Esophagus muscularis mucosa (tissue), 4 donors: ENCODE results near the gene IQCH. TPM values are rescaled to one million over a fixed set of nuclear protein-coding genes. Genes with fewer than 3 reads are reported as not detected.
"Not testable (repeated sequence)": the region's sequence is repeated elsewhere in the genome, so short reads cannot be mapped to it uniquely, and the experiment has no call there.

Experiments used
- DNase-seq: peaks from one replicate; pipeline ENCODE4 v3.0.0-alpha.2; 2017; ENCODE audit errors: extremely low spot score
- H3K27ac ChIP-seq, 4 donors: fragments of 200-600 bp; sonication (generic); replicated peaks in 1 of 4; 1 replicate in 3 of 4; 2 replicates in 1 of 4; pipeline ENCODE4 v1.5.1; 2016 to 2019; ENCODE audit warnings: mild to moderate bottlenecking in 1 of 4
- H3K27me3 ChIP-seq, 4 donors: fragments of 200-600 bp; sonication (generic); one replicate each; pipeline versions ENCODE4 v1.5.1 to v1.6.0; 2016 to 2019
- H3K36me3 ChIP-seq, 4 donors: fragments of 200-600 bp; sonication (generic); one replicate each; pipeline ENCODE4 v1.5.1; 2016 to 2019
- H3K4me1 ChIP-seq, 4 donors: fragments of 200-600 bp; sonication (generic); one replicate each; pipeline ENCODE4 v1.5.1; 2016 to 2019
- H3K4me3 ChIP-seq, 4 donors: fragments of 200-600 bp; sonication (generic); 1 replicate in 2 of 4; 2 replicates in 2 of 4; pipeline ENCODE4 v1.5.1; 2016 to 2019; ENCODE audit warnings: mild to moderate bottlenecking in 4 of 4, moderate library complexity in 1 of 4
- H3K9me3 ChIP-seq, 4 donors: fragments of 200-600 bp; sonication (generic); 1 replicate in 3 of 4; 2 replicates in 1 of 4; pipeline ENCODE4 v1.5.1; 2016 to 2019
- EP300 ChIP-seq: sonication (generic); formaldehyde crosslinking; IDR thresholded peaks from one replicate; pipeline ENCODE4 v1.6.1; 2017; ENCODE audit warnings: antibody characterized with exemption
- POLR2A ChIP-seq: fragments of 450-650 bp; IDR thresholded peaks from one replicate; pipeline ENCODE4 v1.6.1; 2017; ENCODE audit warnings: antibody characterized with exemption, moderate library complexity, mild to moderate bottlenecking, low read depth
- POLR2AphosphoS5 ChIP-seq, 2 donors: sonication (generic); formaldehyde crosslinking; IDR thresholded peaks; one replicate each; pipeline ENCODE4 v1.6.1; 2017; ENCODE audit warnings: antibody characterized with exemption in 2 of 2
- WGBS: methylation state at CpG from one replicate; pipeline ENCODE4 v1.1.5; 2018; 5-methylcytosine and 5-hydroxymethylcytosine counted together
- intact Hi-C: fragments of 100-400 bp; cut with DNase I; formaldehyde crosslinking; loops from one replicate; pipeline ENCODE4 v1.15.1; 2023
- total RNA-seq, 4 donors: library from RNA; depleted of rRNA; stranded (reverse); fragments of >200 nt; gene quantifications; one replicate each; pipeline versions ENCODE4 v1.1.0 to v1.2.1, GENCODE V29; 2016
- TF ChIP-seq, protein P1 (sequence below), 3 experiments: fragments of 200-600 bp in 2 of 3; fragments of 450-650 bp in 1 of 3; sonication (generic) in 2 of 3; IDR thresholded peaks; one replicate each; pipeline ENCODE4 v1.5.1; 2017 to 2019; ENCODE audit warnings: antibody characterized with exemption in 3 of 3, mild to moderate bottlenecking in 2 of 3, moderate library complexity in 1 of 3

Gene IQCH
- total RNA-seq, 4 donors from 2014 or later: 0.58 to 2.4 (median 1.2) TPM

DNA sequence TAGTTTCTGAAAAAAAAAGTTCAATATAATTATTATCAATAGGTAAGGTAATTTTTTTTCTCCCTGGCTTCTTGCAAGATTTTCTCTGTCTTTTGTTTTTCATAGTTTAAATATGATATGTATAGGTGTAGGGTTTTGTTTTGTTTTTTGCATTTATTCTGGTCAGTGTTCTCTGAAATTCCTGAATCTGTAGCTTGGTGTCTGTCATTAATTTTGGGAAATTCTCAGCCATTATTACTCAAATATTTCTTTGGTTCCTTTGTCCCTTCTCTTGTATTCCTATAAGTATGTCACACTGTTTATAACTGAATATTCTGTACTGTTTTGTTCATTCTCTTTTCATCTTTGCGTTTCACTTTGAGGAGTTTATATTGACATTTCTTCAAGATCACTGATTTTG, 22.1 kb downstream of the IQCH start:
- DNase-seq: no peak
- WGBS: 88% methylated on average over 1 of the region's 1 CpG
- intact Hi-C loops: no loop called here
- Histone ChIP-seq H3K27ac (no peak overlapping the region), H3K4me1 (no peaks in the 10 kb centered on the region), H3K4me3 (no peak overlapping the region), H3K27me3 (no peaks in the 10 kb centered on the region), H3K36me3 (no peaks in the 10 kb centered on the region), H3K9me3 (peaks cover 0 to 8% (median 0%) of the 10 kb centered on the region in 4 donors)
- TF ChIP-seq, protein P1, sequence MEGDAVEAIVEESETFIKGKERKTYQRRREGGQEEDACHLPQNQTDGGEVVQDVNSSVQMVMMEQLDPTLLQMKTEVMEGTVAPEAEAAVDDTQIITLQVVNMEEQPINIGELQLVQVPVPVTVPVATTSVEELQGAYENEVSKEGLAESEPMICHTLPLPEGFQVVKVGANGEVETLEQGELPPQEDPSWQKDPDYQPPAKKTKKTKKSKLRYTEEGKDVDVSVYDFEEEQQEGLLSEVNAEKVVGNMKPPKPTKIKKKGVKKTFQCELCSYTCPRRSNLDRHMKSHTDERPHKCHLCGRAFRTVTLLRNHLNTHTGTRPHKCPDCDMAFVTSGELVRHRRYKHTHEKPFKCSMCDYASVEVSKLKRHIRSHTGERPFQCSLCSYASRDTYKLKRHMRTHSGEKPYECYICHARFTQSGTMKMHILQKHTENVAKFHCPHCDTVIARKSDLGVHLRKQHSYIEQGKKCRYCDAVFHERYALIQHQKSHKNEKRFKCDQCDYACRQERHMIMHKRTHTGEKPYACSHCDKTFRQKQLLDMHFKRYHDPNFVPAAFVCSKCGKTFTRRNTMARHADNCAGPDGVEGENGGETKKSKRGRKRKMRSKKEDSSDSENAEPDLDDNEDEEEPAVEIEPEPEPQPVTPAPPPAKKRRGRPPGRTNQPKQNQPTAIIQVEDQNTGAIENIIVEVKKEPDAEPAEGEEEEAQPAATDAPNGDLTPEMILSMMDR (IDR thresholded peaks at IDR 0.05): no peak
- TF ChIP-seq EP300 (no peak), POLR2AphosphoS5 (IDR thresholded peaks at IDR 0.05) (no peak), POLR2A (no peak)

DNA sequence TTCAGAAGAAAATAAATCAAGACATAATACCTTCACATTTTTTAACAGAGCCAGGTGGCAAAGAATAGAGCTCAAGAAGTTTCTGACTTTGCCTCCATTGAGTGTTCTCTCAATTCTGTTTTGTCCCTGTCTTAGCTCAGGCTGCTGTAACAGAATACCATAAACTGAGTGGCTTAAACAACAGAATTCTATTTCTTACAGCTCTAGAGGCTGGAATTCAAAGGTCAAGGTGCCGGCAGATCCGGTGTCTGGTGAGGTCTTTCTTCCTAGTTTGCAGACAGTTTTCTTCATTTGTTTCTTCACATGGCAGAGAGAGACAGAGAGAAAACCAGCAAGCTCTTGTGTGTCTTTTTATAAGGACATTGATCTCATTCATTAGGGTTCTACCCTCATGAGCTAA, 25.6 kb downstream of the IQCH start:
- TF ChIP-seq, protein P1 (IDR thresholded peaks at IDR 0.05): no peak
- TF ChIP-seq EP300 (no peak), POLR2A (no peak), POLR2AphosphoS5 (IDR thresholded peaks at IDR 0.05) (no peak)
- Histone ChIP-seq H3K36me3 (no peaks in the 10 kb centered on the region), H3K4me1 (no peaks in the 10 kb centered on the region), H3K4me3 (no peak overlapping the region), H3K9me3 (no peaks in the 10 kb centered on the region), H3K27me3 (no peaks in the 10 kb centered on the region), H3K27ac (no peak overlapping the region)
- 54% methylated on average over 2 of the region's 2 CpGs for WGBS
- DNase-seq: no peak
- intact Hi-C loops: no loop called here

- no peaks in the 10 kb centered on the region for H3K27me3 ChIP-seq
- H3K36me3 ChIP-seq: no peaks in the 10 kb centered on the region
- TF ChIP-seq POLR2A (no peak), EP300 (no peak), POLR2AphosphoS5 (IDR thresholded peaks at IDR 0.05) (no peak)
- TF ChIP-seq, protein P1 (IDR thresholded peaks at IDR 0.05): no peak
- no peak for DNase-seq
- no peaks in the 10 kb centered on the region for H3K4me1 ChIP-seq
- 89% methylated on average over 1 of the region's 1 CpG for WGBS
- no peak overlapping the region for H3K27ac ChIP-seq
- H3K9me3 ChIP-seq: peaks cover 0 to 6% (median 0%) of the 10 kb centered on the region in 4 donors
- intact Hi-C loops: no loop called here
- no peak overlapping the region for H3K4me3 ChIP-seq
Measured at GRCh38 chr15:67281714-67282113, 27.1 kb downstream of the IQCH start.

- H3K4me1 ChIP-seq, H3K4me3 ChIP-seq, H3K27me3 ChIP-seq, H3K27ac ChIP-seq, H3K9me3 ChIP-seq, H3K36me3 ChIP-seq, DNase-seq, intact Hi-C loops: not testable (repeated sequence)
Measured at GRCh38 chr15:67285625-67286024, 31.0 kb downstream of the IQCH start.

- H3K36me3 ChIP-seq, H3K9me3 ChIP-seq, intact Hi-C loops, H3K27me3 ChIP-seq, H3K4me1 ChIP-seq, DNase-seq, H3K4me3 ChIP-seq, H3K27ac ChIP-seq: not testable (repeated sequence)
- WGBS: 82% methylated on average over 6 of the region's 6 CpGs
Measured at GRCh38 chr15:67286400-67286799, 31.8 kb downstream of the IQCH start.

GRCh38 chr15:67290319-67290718, 35.7 kb downstream of the IQCH start:
- TF ChIP-seq POLR2AphosphoS5 (IDR thresholded peaks at IDR 0.05) (no peak), EP300 (no peak), POLR2A (no peak)
- TF ChIP-seq, protein P1 (IDR thresholded peaks at IDR 0.05): no peak
- intact Hi-C loops: no loop called here
- Histone ChIP-seq H3K27me3 (no peaks in the 10 kb centered on the region), H3K36me3 (no peaks in the 10 kb centered on the region), H3K9me3 (peaks cover 0 to 8% (median 0%) of the 10 kb centered on the region in 4 donors), H3K4me3 (no peak overlapping the region), H3K4me1 (no peaks in the 10 kb centered on the region), H3K27ac (no peak overlapping the region)
- no peak for DNase-seq
- 92% methylated on average over 1 of the region's 1 CpG for WGBS
